NCI-H146 treated with DMSO at 0.1 percent for 48 hours (cell line): ENCODE measurements around the gene ARPC1A.
"Not testable (repeated sequence)": the region's sequence is repeated elsewhere in the genome, so short reads cannot be mapped to it uniquely, and the experiment has no call there.

Source experiments
- DNase-seq: peaks from one replicate; lab custom pipeline; 2025; ENCODE audit not compliant: unreplicated experiment; lab: John Stamatoyannopoulos, UW

The ARPC1A gene

DNA sequence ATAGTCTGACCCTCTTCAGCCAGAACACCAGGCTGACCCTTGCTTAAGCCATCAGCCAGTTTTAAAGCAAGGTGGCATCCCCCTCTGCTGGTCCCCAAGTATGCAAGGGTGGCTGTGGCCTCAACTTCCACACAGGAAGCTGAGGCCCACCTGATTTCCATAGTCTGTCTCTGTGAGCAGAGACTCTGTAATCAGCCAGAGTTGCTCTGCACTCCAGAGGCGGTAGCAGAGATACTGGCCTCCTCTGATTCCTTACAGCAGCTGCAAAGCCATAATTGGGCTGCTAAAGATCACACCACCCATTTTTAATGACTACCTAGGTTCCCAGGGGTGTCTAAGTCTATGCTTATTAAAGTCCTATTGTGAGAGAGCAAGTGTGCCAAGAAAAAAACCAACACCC, 80.9 kb downstream of the ARPC1A start:
- DNase-seq: no peak

DNA sequence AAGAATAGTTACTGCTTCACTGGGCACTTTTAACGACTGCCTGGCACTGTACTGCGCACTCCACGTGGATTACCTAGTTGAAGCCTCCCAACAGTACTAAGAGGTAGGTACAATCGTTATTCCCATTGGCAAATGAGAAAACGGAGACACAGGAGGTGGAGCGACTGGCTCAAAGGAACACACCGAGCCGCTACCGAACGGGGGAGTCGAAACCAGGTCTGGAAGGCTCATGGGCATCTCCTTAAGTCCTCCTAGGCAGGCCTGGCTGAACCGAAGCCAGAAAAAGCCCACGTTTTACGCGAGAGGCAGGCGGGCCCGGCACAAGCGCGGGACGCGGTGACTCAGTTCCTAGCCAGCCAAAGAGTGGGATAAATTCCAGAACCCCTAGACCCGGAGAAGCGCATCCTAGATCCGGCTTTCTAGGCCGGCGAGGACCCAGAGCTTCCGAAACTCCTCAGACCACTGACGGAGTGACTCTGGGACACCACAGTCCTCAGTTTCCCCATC, 82.2 kb downstream of the ARPC1A start:
- DNase-seq: no peak

DNA sequence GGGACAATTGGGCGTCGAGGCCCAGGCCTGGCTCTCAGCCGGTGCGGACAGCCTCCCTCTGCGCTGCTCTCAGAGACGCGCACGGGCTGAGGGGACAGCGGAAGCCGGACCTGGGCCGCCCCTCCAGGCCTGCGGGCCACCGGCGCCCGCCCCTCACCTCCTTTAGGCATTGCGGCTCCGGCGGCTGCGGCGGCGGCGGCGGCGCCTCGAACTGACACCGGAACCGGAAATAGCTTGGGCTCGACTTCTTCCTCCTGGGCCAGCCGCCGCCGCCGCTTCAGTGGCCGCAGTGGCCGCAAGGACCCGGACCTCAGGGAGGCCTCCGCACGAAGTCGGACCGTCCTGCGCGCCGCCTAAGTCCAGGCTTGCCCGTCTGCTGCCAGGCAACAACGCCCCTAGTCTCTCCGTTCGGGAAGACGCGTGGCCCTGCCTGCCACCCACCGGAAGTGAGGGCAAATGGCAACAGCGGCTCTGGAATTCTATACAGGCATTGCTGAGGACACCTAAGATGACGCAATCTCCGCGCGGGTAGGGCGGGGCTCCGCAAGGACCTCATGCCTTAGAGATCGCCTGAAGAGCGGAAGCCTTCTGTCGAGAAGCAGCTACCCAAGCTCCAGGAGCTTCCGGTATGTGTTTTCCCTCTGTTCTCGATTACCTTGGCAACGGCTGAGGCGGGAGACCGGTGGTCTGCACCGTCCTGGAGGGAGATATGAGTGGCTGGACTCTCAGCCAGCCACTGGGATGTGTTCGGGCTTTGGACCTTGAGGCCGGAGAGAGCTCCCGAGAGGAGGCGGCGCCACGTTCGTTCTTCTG, 82.9 kb downstream of the ARPC1A start, which contains the start of the genes BUD31 and PDAP1:
Gene BUD31 (plus strand): TSS at position 591 of the 813 bp plus-strand sequence. CDS start 2,124 bp downstream, outside the sequence.
Gene PDAP1 (minus strand): TSS at position 219 of the 813 bp plus-strand sequence. CDS start 49 bp downstream, at position 170.
- DNase-seq: peak; percentile 88

GRCh38 chr7:99409192-99409572, 83.5 kb downstream of the ARPC1A start:
- DNase-seq: no peak

GRCh38 chr7:99409806-99410205, 84.1 kb downstream of the ARPC1A start:
- no peak for DNase-seq

DNA sequence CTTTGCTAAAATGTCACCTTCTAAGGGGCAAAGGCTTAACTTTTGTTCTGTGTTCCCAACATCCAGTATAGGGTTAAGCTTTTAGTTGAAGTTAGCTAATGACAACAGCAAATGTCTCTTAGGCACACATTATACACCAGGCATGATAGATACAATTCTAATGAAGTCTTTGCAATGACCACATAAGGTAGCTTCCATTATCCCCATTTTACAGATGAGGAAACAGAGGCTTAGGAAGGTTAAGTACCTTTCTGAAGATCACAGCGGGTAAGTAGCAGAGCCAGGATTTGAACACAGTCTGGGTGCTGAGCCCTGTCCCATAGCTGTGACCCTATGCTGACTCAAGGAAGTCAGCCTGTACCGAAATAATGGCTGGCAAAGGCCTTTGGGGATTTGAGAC, 84.9 kb downstream of the ARPC1A start:
- no peak for DNase-seq

DNA sequence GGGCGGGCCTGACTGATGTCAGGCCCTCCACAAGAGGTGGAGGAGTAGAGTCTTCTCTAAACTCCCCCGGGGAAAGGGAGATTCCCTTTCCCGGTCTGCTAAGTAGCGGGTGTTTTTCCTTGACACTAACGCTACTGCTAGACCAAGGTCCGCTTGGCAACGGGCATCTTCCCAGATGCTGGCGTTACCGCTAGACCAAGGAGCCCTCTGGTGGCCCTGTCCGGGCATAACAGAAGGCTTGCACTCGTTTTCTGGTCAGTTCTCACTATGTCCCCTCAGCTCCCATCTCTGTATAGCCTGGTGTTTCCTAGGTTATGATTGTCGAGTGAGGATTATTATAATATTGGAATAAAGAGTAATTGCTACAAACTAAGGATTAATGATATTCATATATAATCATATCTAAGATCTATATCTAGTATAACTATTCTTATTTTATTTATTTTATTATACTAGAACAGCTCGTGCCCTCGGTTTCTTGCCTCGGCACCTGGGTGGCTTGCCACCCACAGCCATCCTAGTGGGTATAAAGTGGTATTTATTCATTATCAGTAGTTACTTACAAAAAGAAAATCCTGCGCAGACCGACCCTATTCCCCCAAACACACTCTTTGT, 89.9 kb downstream of the ARPC1A start:
- DNase-seq: not testable (repeated sequence)
